Myometrial cell (primary cell): ENCODE measurements around the gene SEPTIN12. TPM values are rescaled to one million over a fixed set of nuclear protein-coding genes. Genes with fewer than 3 reads are reported as not detected.

Source experiments
- total RNA-seq: library from RNA; depleted of rRNA; stranded (reverse); fragments of >200 nt; gene quantifications from 2 replicates; pipeline ENCODE4 v1.2.3, GENCODE V29; 2015

SEPTIN12 gene
- not detected in 2 replicates for total RNA-seq

GRCh38 chr16:4787627-4788482 lies at the start of gene SEPTIN12:
Gene SEPTIN12, minus strand, starts transcription at chr16:4788345. Its CDS starts 700 bp downstream, at chr16:4787645.

GRCh38 chr16:4801962-4802658 lies 14.0 kb upstream of the SEPTIN12 start, which contains the start of gene ROGDI:
Gene ROGDI, minus strand, starts transcription at chr16:4802633. Its CDS starts 62 bp downstream, at chr16:4802571.

DNA sequence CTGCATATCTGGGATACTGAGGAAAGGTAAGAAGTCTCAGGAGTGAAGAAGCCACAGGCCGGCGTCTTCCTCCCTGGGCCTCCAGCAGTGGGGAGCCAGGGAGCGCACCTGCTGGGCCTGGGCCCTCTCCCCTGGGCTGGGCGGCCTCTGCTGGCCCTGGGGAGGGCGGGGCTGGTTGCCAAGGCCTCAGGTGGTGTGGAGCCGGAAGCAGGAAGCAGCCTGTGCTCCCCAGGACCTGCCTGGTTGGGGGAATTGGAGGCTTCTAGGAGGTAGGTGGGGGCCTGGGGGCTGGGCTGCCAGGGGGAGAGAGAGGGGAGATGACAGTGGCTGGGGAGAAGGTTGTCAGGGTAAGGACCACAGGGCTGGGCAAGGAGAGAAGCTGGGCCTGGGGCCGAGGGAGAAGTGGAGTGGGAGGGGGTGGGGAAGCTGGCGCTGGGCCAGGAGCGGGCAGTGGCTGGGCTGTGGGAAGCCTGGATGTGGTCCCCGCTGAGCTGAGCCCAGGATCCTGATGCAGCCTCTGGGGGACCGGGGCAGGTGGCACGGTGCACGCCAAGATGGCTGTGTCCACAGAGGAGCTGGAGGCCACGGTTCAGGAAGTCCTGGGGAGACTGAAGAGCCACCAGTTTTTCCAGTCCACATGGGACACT lies 7.2 kb upstream of the SEPTIN12 start, which contains the start of gene SMIM22:
Gene SMIM22 (plus strand): TSS at position 189 of the 647 bp plus-strand sequence. CDS start 366 bp downstream, at position 555.

DNA sequence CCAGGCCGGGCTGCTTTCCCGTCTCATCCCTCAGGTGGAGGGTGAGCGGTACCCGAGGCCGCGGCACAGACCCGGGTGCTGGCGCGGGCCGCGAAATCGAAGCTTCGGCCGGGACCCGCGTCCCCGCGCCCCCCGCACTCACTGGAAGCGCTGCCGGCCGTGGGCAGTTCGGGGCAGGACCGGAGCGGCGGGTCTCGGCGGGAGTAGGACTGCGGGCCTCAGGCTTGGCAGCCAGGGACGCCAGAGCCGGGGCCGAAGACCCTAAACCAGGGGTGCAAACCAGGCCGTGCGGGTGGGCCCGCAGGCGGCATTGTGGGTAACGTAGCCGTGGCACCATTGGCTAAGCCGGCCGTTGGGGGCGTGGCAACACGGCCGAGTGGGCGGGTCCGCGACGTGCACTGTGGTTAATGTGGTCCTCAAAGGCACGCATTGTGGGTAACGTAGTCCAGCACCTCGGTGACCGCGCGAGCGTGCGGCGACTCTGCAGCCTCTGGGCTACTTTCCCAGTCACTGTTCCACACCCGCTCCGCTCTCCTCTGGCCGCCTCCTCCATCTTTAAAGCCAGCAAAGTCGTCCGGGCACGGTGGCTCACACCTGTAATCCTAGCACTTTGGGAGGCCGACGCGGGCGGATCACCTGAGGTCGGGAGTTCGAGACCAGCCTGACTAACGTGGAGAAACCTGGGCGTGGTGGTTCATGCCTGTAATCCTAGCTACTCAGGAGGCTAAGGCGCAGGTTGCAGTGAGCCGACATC lies 21.1 kb downstream of the SEPTIN12 start, which contains the start of gene ZNF500:
Gene ZNF500 (minus strand): TSS at position 288 of the 754 bp plus-strand sequence. CDS start 1,184 bp downstream, outside the sequence.

GRCh38 chr16:4734063-4734729 lies 53.9 kb downstream of the SEPTIN12 start, which contains the start of the genes ANKS3 and DNAAF8:
Gene ANKS3, minus strand, starts transcription at chr16:4734271. Its CDS starts 4,122 bp downstream, at chr16:4730149.
Gene DNAAF8, plus strand, starts transcription at chr16:4734537. Its CDS starts 1,978 bp downstream, at chr16:4736515.

Other genes with a start within 250 kb of the SEPTIN12 start
- gene CDIP1, start 249.6 kb downstream of the SEPTIN12 start, total RNA-seq = 6.6 and 10.1 TPM in 2 replicates
- not detected in 2 replicates for gene C16orf96, start 232.0 kb downstream of the SEPTIN12 start, total RNA-seq
- 2.3 and 6.0 TPM in 2 replicates for gene UBALD1, start 173.5 kb downstream of the SEPTIN12 start, total RNA-seq
- 31.4 and 37.7 TPM in 2 replicates for gene MGRN1, start 163.5 kb downstream of the SEPTIN12 start, total RNA-seq
- 42.5 and 43.0 TPM in 2 replicates for gene NUDT16L1, start 94.8 kb downstream of the SEPTIN12 start, total RNA-seq
- gene ANKS3, start 54.1 kb downstream of the SEPTIN12 start, total RNA-seq = 5.7 and 17.3 TPM in 2 replicates
- 0.35 and 2.6 TPM in 2 replicates for gene DNAAF8, start 53.8 kb downstream of the SEPTIN12 start, total RNA-seq
- gene ZNF500, start 21.2 kb downstream of the SEPTIN12 start, total RNA-seq = 8.6 and 10.3 TPM in 2 replicates
- not detected in 2 replicates for gene SMIM22, start 7.0 kb upstream of the SEPTIN12 start, total RNA-seq
- 21.3 and 38.1 TPM in 2 replicates for gene ROGDI, start 14.3 kb upstream of the SEPTIN12 start, total RNA-seq
- gene GLYR1, start 58.9 kb upstream of the SEPTIN12 start, total RNA-seq = 32.8 and 33.2 TPM in 2 replicates
- 13.8 and 18.6 TPM in 2 replicates for gene UBN1, start 59.1 kb upstream of the SEPTIN12 start, total RNA-seq
- gene PPL, start 148.8 kb upstream of the SEPTIN12 start, total RNA-seq = under 0.01 and 0.18 TPM in 2 replicates
- gene SEC14L5, start 170.0 kb upstream of the SEPTIN12 start, total RNA-seq = 0.18 TPM in 1 of 2 replicates, not detected in the other
- 32.1 and 48.4 TPM in 2 replicates for gene NAGPA, start 245.6 kb upstream of the SEPTIN12 start, total RNA-seq